Measurements from ENCODE around the gene SH2D3C.

DNA sequence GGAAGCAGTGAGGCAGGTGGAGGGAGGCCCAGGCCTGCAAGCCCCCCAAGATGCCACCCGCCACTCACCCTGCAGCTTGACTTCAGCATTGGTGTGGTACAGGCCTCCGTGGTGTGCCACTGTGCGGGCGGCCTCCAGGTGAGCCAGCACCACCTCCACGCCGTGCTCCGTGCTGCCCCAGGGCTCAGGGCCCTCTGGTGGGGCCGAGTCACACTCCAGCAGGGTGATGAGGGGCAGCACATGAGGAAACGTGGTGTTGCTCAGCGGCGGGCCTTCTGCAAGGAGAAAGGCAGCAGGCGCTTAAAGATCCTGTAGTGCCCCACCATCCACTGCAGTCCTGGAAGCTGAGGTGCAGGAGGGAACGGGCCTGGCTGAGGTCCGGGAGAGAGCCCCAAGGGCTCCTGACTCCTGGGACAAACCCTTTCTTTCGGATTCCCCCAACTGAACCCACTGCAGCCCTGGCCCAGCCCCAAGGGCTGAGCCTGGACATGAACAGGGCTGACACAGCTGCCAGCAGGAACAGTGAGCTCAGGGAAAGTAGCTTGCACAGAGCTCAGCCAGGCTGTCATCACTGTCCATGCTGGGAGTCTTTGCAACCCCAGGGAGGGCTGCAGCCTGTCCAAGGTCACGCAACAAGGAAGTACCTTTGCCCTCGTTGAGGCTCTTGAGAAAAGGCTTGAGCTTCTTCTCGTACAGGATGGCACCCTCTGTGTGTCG lies 38.7 kb downstream of the SH2D3C start:
- TF ChIP-seq, protein P1, sequence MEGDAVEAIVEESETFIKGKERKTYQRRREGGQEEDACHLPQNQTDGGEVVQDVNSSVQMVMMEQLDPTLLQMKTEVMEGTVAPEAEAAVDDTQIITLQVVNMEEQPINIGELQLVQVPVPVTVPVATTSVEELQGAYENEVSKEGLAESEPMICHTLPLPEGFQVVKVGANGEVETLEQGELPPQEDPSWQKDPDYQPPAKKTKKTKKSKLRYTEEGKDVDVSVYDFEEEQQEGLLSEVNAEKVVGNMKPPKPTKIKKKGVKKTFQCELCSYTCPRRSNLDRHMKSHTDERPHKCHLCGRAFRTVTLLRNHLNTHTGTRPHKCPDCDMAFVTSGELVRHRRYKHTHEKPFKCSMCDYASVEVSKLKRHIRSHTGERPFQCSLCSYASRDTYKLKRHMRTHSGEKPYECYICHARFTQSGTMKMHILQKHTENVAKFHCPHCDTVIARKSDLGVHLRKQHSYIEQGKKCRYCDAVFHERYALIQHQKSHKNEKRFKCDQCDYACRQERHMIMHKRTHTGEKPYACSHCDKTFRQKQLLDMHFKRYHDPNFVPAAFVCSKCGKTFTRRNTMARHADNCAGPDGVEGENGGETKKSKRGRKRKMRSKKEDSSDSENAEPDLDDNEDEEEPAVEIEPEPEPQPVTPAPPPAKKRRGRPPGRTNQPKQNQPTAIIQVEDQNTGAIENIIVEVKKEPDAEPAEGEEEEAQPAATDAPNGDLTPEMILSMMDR (IDR thresholded peaks at IDR 0.05 in 4 of 5, conservative IDR thresholded peaks at IDR 0.05 in 1 of 5), result no peak
- no peak for TF ChIP-seq POLR2A (IDR thresholded peaks at IDR 0.05)

All from gastrocnemius medialis (tissue), 4 donors.